ENCODE results near the gene MICAL1.

The MICAL1 gene

DNA sequence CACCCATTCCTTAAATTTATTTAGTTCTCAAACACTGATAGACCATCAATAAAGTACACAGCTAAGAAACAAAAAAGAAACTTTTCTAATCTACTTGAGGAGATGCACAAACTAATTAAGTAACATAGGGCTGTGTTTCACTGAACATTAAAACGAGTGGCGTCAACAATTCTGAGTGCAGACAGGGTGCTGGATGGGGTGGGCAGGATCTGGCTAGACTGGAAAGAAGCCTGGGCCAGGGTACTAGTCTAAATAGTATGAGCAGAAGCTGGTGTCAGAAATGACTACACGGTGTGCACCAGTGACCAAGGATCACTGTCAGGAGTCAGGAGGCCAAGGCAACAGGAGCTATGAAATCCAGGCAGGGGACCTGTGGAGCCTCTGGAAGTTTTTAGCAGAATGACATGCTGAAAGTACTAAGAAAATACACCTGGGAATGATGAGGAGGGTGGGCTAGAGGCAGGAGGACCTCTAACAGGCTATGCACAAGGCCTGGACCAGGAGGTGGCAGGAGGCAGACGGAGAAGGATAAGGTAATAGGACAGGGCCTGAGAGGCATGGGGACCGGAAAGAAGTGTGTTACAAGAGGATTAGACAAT, 14.1 kb upstream of the MICAL1 start:
- no peak overlapping the region for H3K9ac ChIP-seq (ENCODE audit: low read length)
- H3K27ac ChIP-seq (ENCODE audit: low read length) = no peak overlapping the region
- no peaks in the 10 kb centered on the region for H3K9me3 ChIP-seq (ENCODE audit: insufficient read depth, low read length)
- no peak overlapping the region for H3K4me3 ChIP-seq (ENCODE audit: low read length)
- H4K20me1 ChIP-seq (ENCODE audit: insufficient read depth, low read length) = peaks cover 13% of the 10 kb centered on the region
- peaks cover 48% of the 10 kb centered on the region for H3K79me2 ChIP-seq (ENCODE audit: low read length)
- H3K4me2 ChIP-seq (ENCODE audit: low read length) = no peak overlapping the region
- H3K4me1 ChIP-seq (ENCODE audit: low read length) = peaks cover 24% of the 10 kb centered on the region
- no peak overlapping the region for H2AFZ ChIP-seq (ENCODE audit: low read depth, low read length)
- TF ChIP-seq, protein P1, sequence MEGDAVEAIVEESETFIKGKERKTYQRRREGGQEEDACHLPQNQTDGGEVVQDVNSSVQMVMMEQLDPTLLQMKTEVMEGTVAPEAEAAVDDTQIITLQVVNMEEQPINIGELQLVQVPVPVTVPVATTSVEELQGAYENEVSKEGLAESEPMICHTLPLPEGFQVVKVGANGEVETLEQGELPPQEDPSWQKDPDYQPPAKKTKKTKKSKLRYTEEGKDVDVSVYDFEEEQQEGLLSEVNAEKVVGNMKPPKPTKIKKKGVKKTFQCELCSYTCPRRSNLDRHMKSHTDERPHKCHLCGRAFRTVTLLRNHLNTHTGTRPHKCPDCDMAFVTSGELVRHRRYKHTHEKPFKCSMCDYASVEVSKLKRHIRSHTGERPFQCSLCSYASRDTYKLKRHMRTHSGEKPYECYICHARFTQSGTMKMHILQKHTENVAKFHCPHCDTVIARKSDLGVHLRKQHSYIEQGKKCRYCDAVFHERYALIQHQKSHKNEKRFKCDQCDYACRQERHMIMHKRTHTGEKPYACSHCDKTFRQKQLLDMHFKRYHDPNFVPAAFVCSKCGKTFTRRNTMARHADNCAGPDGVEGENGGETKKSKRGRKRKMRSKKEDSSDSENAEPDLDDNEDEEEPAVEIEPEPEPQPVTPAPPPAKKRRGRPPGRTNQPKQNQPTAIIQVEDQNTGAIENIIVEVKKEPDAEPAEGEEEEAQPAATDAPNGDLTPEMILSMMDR (IDR thresholded peaks at IDR 0.05; ENCODE audit: low read depth, low read length) = no peak
- TF ChIP-seq EZH2phosphoT487 (IDR thresholded peaks at IDR 0.05; ENCODE audit: low read depth) = no peak
- H3K36me3 ChIP-seq (replicated peaks; ENCODE audit: low read depth, low read length) = peaks cover 49% of the 10 kb centered on the region
- no peaks in the 10 kb centered on the region for H3K27me3 ChIP-seq (ENCODE audit: low read depth, low read length)

DNA sequence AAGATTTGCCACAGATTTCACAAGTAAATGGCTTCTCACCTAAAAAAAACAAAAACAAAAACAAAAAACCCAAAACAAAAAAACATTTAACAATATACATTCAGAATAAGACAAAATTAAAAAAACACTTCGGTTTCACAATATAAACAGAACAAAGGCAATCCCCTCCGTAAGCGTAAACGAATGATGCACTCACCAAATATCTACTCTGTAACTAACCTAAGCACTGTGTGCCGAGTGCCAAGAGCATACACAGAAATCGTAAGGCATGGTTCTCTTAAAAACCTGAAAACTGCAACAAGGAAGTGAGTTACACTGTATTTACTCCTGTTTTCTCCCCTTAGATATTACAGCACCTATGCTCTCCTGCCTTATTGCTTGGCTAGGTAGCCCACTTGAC, 12.1 kb upstream of the MICAL1 start:
- Histone ChIP-seq H3K27ac (ENCODE audit: low read length) (no peak overlapping the region), H3K79me2 (ENCODE audit: low read length) (peaks cover 40% of the 10 kb centered on the region), H3K4me1 (ENCODE audit: low read length) (peaks cover 16% of the 10 kb centered on the region), H3K27me3 (ENCODE audit: low read depth, low read length) (no peaks in the 10 kb centered on the region), H3K4me2 (ENCODE audit: low read length) (no peak overlapping the region), H2AFZ (ENCODE audit: low read depth, low read length) (no peak overlapping the region), H4K20me1 (ENCODE audit: insufficient read depth, low read length) (peaks cover 11% of the 10 kb centered on the region), H3K36me3 (replicated peaks; ENCODE audit: low read depth, low read length) (peaks cover 52% of the 10 kb centered on the region), H3K9me3 (ENCODE audit: insufficient read depth, low read length) (no peaks in the 10 kb centered on the region), H3K9ac (ENCODE audit: low read length) (no peak overlapping the region), H3K4me3 (ENCODE audit: low read length) (no peak overlapping the region)
- TF ChIP-seq EZH2phosphoT487 (IDR thresholded peaks at IDR 0.05; ENCODE audit: low read depth) = no peak
- TF ChIP-seq, protein P1 (IDR thresholded peaks at IDR 0.05; ENCODE audit: low read depth, low read length) = no peak

DNA sequence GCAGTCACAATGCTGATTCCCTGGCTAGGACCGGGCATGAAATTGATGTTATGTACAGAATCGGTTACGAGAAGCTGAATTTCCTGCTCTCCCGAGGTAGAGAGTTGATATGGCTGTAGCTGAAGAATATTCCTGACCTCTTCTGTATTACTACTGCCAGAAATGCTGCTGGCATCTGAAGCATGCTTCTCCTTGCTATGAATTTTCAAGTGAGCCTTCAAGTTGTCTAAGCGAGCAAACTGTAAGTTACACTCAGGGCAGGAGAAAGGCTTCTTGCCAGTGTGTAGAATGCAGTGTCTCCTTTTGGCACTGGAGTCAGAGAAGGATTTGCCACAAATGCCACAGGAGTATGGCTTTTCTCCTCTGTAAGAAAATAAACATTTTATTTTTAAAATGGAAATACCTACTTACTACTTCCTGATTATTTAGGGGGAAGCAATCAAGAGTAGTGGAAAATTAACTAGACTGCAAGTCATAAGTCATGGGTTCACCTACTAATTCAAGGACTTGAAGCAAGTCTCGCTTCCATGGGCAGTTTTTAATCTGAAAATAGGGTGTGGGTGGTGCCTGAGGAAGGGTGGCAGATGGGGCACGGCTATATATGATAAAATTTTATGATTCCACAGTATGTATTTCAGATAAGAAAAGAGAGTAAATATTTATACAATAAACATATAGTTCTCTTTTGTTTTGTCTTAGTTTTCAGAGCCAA, 10.8 kb upstream of the MICAL1 start:
- H3K9ac ChIP-seq (ENCODE audit: low read length) = no peak overlapping the region
- H3K4me1 ChIP-seq (ENCODE audit: low read length) = peaks cover 5% of the 10 kb centered on the region; the same call in 1 of the 2 replicates
- peaks cover 53% of the 10 kb centered on the region for H3K36me3 ChIP-seq (replicated peaks; ENCODE audit: low read depth, low read length)
- H4K20me1 ChIP-seq (ENCODE audit: insufficient read depth, low read length) = no peaks in the 10 kb centered on the region; the same call in 1 of the 2 replicates
- H3K27me3 ChIP-seq (ENCODE audit: low read depth, low read length) = no peaks in the 10 kb centered on the region
- H2AFZ ChIP-seq (ENCODE audit: low read depth, low read length) = no peak overlapping the region
- H3K79me2 ChIP-seq (ENCODE audit: low read length) = peaks cover 27% of the 10 kb centered on the region
- H3K9me3 ChIP-seq (ENCODE audit: insufficient read depth, low read length) = no peaks in the 10 kb centered on the region
- H3K4me3 ChIP-seq (ENCODE audit: low read length) = no peak overlapping the region
- no peak overlapping the region for H3K4me2 ChIP-seq (ENCODE audit: low read length)
- no peak for TF ChIP-seq EZH2phosphoT487 (IDR thresholded peaks at IDR 0.05; ENCODE audit: low read depth)
- TF ChIP-seq, protein P1 (IDR thresholded peaks at IDR 0.05; ENCODE audit: low read depth, low read length) = no peak
- H3K27ac ChIP-seq (ENCODE audit: low read length) = peak overlapping the region; percentile 19; the same call in 1 of the 2 replicates

DNA sequence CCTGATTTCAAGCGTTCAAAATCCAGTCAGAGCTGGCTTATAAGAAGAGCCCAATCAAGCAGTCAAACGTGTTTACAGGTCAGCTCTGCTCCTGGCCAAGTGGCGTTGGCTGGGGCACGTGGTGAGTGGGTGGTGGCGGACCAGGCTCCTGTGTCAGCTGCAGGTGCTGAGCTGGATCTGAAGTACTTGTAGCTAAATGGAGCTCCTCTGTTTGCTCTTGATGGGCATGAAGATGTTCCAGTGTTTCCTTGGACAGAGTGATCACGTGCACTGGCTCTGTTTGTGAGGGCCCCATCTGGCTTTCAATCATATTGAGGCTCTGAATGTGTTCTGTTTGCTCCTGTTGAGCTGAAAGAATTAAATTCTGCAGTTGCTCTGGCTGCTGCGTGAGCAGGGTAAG, 10.2 kb upstream of the MICAL1 start:
- peaks cover 5% of the 10 kb centered on the region; the same call in 1 of the 2 replicates for H3K4me1 ChIP-seq (ENCODE audit: low read length)
- H3K27ac ChIP-seq (ENCODE audit: low read length) = no peak overlapping the region
- no peak for TF ChIP-seq EZH2phosphoT487 (IDR thresholded peaks at IDR 0.05; ENCODE audit: low read depth)
- TF ChIP-seq, protein P1 (IDR thresholded peaks at IDR 0.05; ENCODE audit: low read depth, low read length) = no peak

More for the DNA sequence above, 10.2 kb upstream of the MICAL1 start:
- no peak overlapping the region for H3K9ac ChIP-seq (ENCODE audit: low read length)
- no peak overlapping the region for H2AFZ ChIP-seq (ENCODE audit: low read depth, low read length)
- H3K9me3 ChIP-seq (ENCODE audit: insufficient read depth, low read length) = no peaks in the 10 kb centered on the region
- no peak overlapping the region for H3K4me3 ChIP-seq (ENCODE audit: low read length)
- H3K79me2 ChIP-seq (ENCODE audit: low read length) = peaks cover 21% of the 10 kb centered on the region
- no peaks in the 10 kb centered on the region for H3K27me3 ChIP-seq (ENCODE audit: low read depth, low read length)
- no peak overlapping the region for H3K4me2 ChIP-seq (ENCODE audit: low read length)
- peaks cover 50% of the 10 kb centered on the region for H3K36me3 ChIP-seq (replicated peaks; ENCODE audit: low read depth, low read length)
- no peaks in the 10 kb centered on the region; the same call in 1 of the 2 replicates for H4K20me1 ChIP-seq (ENCODE audit: insufficient read depth, low read length)

Data from OCI-LY3 (cell line).